CD8-positive, alpha-beta memory T cell (primary cell): ENCODE data around the gene CENATAC. TPM values are rescaled to one million over a fixed set of nuclear protein-coding genes. Genes with fewer than 3 reads are reported as not detected.
A peak's percentile ranks its signal among the peaks of the same experiment; 100 is the strongest.
"Not testable (repeated sequence)": the region's sequence is repeated elsewhere in the genome, so short reads cannot be mapped to it uniquely, and the experiment has no call there.

Experiments
- CTCF ChIA-PET: fragments of 350-600 bp; sonication (Branson Sonifier 250); formaldehyde crosslinking; loops from one replicate; lab custom pipeline; 2021; ENCODE audit warnings: antibody characterized with exemption; lab: Charles Lee
- POLR2A ChIA-PET: fragments of 350-600 bp; sonication (Branson Sonifier 250); formaldehyde crosslinking; loops from one replicate; lab custom pipeline; 2021; ENCODE audit warnings: antibody characterized with exemption; lab: Charles Lee
- DNase-seq, 5 donors: peaks; one replicate each; pipeline versions ENCODE4 v3.0.0 to v3.0.0-alpha.2; 2020 to 2022; ENCODE audit warnings: mixed read lengths in 1 of 5
- H3K27ac ChIP-seq: one replicate; pipeline ENCODE4 v1.7.0; 2013; ENCODE audit warnings: low read depth, mild to moderate bottlenecking, low read length, moderate library complexity
- H3K27me3 ChIP-seq: 2 replicates; pipeline ENCODE4 v1.7.0; 2013; ENCODE audit warnings: low read length, mild to moderate bottlenecking; ENCODE audit not compliant: insufficient read depth, poor library complexity, severe bottlenecking
- H3K36me3 ChIP-seq: 2 replicates; pipeline ENCODE4 v1.7.0; 2013; ENCODE audit warnings: mild to moderate bottlenecking, low read length, moderate library complexity; ENCODE audit not compliant: insufficient read depth
- H3K4me1 ChIP-seq: 2 replicates; pipeline ENCODE4 v1.7.0; 2013; ENCODE audit warnings: mild to moderate bottlenecking, low read length, moderate library complexity; ENCODE audit not compliant: insufficient read depth
- H3K4me3 ChIP-seq: 2 replicates; pipeline ENCODE4 v1.7.0; 2013; ENCODE audit warnings: mild to moderate bottlenecking, low read length
- H3K9me3 ChIP-seq: 2 replicates; pipeline ENCODE4 v1.7.0; 2013; ENCODE audit warnings: mild to moderate bottlenecking, low read length
- H3K27ac Mint-ChIP-seq, 8 donors: one replicate each; pipeline ENCODE4 v1.8.0; 2020 to 2021; ENCODE audit warnings: mixed read lengths in 8 of 8, mild to moderate bottlenecking in 6 of 8, inconsistent platforms in 3 of 8, moderate library complexity in 3 of 8
- H3K27me3 Mint-ChIP-seq, 2 donors: one replicate each; pipeline ENCODE4 v1.8.0; 2020 to 2021; ENCODE audit warnings: mixed read lengths in 2 of 2, mild to moderate bottlenecking in 1 of 2, moderate library complexity in 1 of 2
- H3K36me3 Mint-ChIP-seq, 3 donors: one replicate each; pipeline ENCODE4 v1.8.0; 2020 to 2021; ENCODE audit warnings: mixed read lengths in 3 of 3, inconsistent platforms in 1 of 3, mild to moderate bottlenecking in 1 of 3
- H3K4me1 Mint-ChIP-seq, 3 donors: one replicate each; pipeline ENCODE4 v1.8.0; 2020 to 2021; ENCODE audit warnings: mixed read lengths in 3 of 3, inconsistent platforms in 1 of 3, mild to moderate bottlenecking in 1 of 3
- H3K4me3 Mint-ChIP-seq, 7 donors: one replicate each; pipeline ENCODE4 v1.8.0; 2020 to 2021; ENCODE audit warnings: mixed read lengths in 7 of 7, mild to moderate bottlenecking in 6 of 7, moderate library complexity in 4 of 7, inconsistent platforms in 2 of 7
- H3K9me3 Mint-ChIP-seq, 5 donors: one replicate each; pipeline ENCODE4 v1.8.0; 2020 to 2022; ENCODE audit warnings: mixed read lengths in 5 of 5, mild to moderate bottlenecking in 3 of 5, moderate library complexity in 2 of 5, inconsistent platforms in 1 of 5
- polyA plus RNA-seq: library from polyadenylated mRNA; unstranded; fragments of 300-500 nt; fragmentation: Illumina TruSeq; gene quantifications from one replicate; pipeline ENCODE4 v1.2.3, GENCODE V29; 2021
- total RNA-seq, 2 experiments: library from RNA; stranded (reverse); gene quantifications; one replicate each; pipeline ENCODE4 v1.2.3, GENCODE V29; 2021

The CENATAC gene
- total and polyA plus RNA-seq, 3 experiments from 2014 or later, result 10.1 to 34.6 (median 29.1) TPM

GRCh38 chr11:119055901-119056300 is 58.0 kb downstream of the CENATAC start:
- Mint-ChIP-seq H3K4me3 (peak overlapping the region; percentile 85 to 99 (median 94)), H3K4me1 (peaks cover 35 to 55% (median 46%) of the 10 kb centered on the region in 3 donors), H3K27ac (peak overlapping the region; percentile 76 to 97 (median 92)), H3K36me3 (peaks cover 10 to 62% (median 13%) of the 10 kb centered on the region in 3 donors), H3K9me3 (no peaks in the 10 kb centered on the region), H3K27me3 (no peaks in the 10 kb centered on the region)
- peak overlapping the region; percentile 67 for H3K4me3 ChIP-seq
- no peak for DNase-seq
- H3K9me3 ChIP-seq, result no peaks in the 10 kb centered on the region
- H3K36me3 ChIP-seq, result peaks cover 43% of the 10 kb centered on the region
- CTCF ChIA-PET, result interaction anchor here (0.6 to 5.3 kb wide), 9 partner anchors 11 to 760 kb away, joined by 3 to 23 read pairs (median 3); partner anchors contain the start of genes CENATAC, DPAGT1, RPS25 and TRAPPC4
- H3K27me3 ChIP-seq, result no peaks in the 10 kb centered on the region
- peaks cover 22% of the 10 kb centered on the region for H3K4me1 ChIP-seq
- POLR2A ChIA-PET, result interaction anchor here (0.6 to 3.1 kb wide), 5 partner anchors 11 to 39 kb away, joined by 3 to 30 read pairs (median 10); partner anchors contain the start of genes RPS25, SLC37A4, TRAPPC4 and VPS11
- H3K27ac ChIP-seq, result peak overlapping the region; percentile 82

- Histone ChIP-seq H3K4me3 (peak overlapping the region; percentile 67), H3K27me3 (no peaks in the 10 kb centered on the region), H3K27ac (peak overlapping the region; percentile 82), H3K4me1 (peaks cover 22% of the 10 kb centered on the region), H3K36me3 (peaks cover 37% of the 10 kb centered on the region), H3K9me3 (no peaks in the 10 kb centered on the region)
- peak; percentile 44 to 69 (median 56) for DNase-seq
- Mint-ChIP-seq H3K4me1 (peaks cover 35 to 50% (median 45%) of the 10 kb centered on the region in 3 donors), H3K27me3 (no peaks in the 10 kb centered on the region), H3K4me3 (peak overlapping the region; percentile 91 to 99 (median 95)), H3K36me3 (peaks cover 8 to 57% (median 10%) of the 10 kb centered on the region in 3 donors), H3K9me3 (no peaks in the 10 kb centered on the region), H3K27ac (peak overlapping the region; percentile 85 to 99 (median 98))
- POLR2A ChIA-PET, result interaction anchor here (0.6 to 3.1 kb wide), 6 partner anchors 11 to 42 kb away, joined by 3 to 30 read pairs (median 7); partner anchors contain the start of genes RPS25, TRAPPC4 and VPS11
- CTCF ChIA-PET, result interaction anchor here (1.1 to 5.3 kb wide), 7 partner anchors 10 to 761 kb away, joined by 3 to 23 read pairs (median 3); partner anchors contain the start of genes CENATAC, DPAGT1, RPS25 and TRAPPC4
Measured at GRCh38 chr11:119056421-119056999, 58.6 kb downstream of the CENATAC start.

- CTCF ChIA-PET, result interaction anchor here (1.1 to 5.3 kb wide), 6 partner anchors 10 to 112 kb away, joined by 3 to 23 read pairs (median 4); partner anchors contain the start of genes DPAGT1, RPS25, TRAPPC4 and VPS11
- POLR2A ChIA-PET, result interaction anchor here (0.6 to 3.1 kb wide), 7 partner anchors 10 to 43 kb away, joined by 3 to 30 read pairs (median 4); partner anchors contain the start of genes RPS25, TRAPPC4 and VPS11
- Histone ChIP-seq H3K27me3 (no peaks in the 10 kb centered on the region), H3K27ac (peak within 1 kb of the TSS; percentile 82), H3K4me3 (peak within 1 kb of the TSS; percentile 84), H3K9me3 (no peaks in the 10 kb centered on the region), H3K4me1 (peaks cover 22% of the 10 kb centered on the region), H3K36me3 (peaks cover 30% of the 10 kb centered on the region)
- Mint-ChIP-seq H3K27ac (peak within 1 kb of the TSS; percentile 85 to 99 (median 98)), H3K36me3 (peaks cover 5 to 52% (median 10%) of the 10 kb centered on the region in 3 donors), H3K27me3 (no peaks in the 10 kb centered on the region), H3K4me1 (peaks cover 35 to 43% (median 43%) of the 10 kb centered on the region in 3 donors), H3K9me3 (no peaks in the 10 kb centered on the region), H3K4me3 (peak within 1 kb of the TSS; percentile 91 to 99 (median 95))
- DNase-seq, result peak; percentile 98 to 99 (median 98)
Measured at GRCh38 chr11:119057000-119057769, 59.2 kb downstream of the CENATAC start, which contains the start of gene HYOU1. TSS of gene HYOU1 (minus strand) at chr11:119057205. CDS start at chr11:119056160, 1,045 bp downstream.

GRCh38 chr11:119059128-119059527 is 61.2 kb downstream of the CENATAC start:
- H3K27me3 Mint-ChIP-seq, H3K9me3 Mint-ChIP-seq, POLR2A ChIA-PET, H3K9me3 ChIP-seq, H3K27ac ChIP-seq, DNase-seq, CTCF ChIA-PET, H3K27me3 ChIP-seq, H3K27ac Mint-ChIP-seq, H3K4me3 ChIP-seq: not testable (repeated sequence)
- Histone ChIP-seq H3K36me3 (peaks cover 12% of the 10 kb centered on the region), H3K4me1 (peaks cover 22% of the 10 kb centered on the region)
- H3K4me1 Mint-ChIP-seq, result peaks cover 28 to 39% (median 29%) of the 10 kb centered on the region in 3 donors
- peaks cover 0 to 34% (median 2%) of the 10 kb centered on the region in 3 donors for H3K36me3 Mint-ChIP-seq
- peak overlapping the region in 1 of 7 donors; percentile 29 for H3K4me3 Mint-ChIP-seq

- H3K27ac Mint-ChIP-seq, result peak overlapping the region in 2 of 8 donors; percentile 56 to 73
- H3K9me3 ChIP-seq, result no peaks in the 10 kb centered on the region
- no peak overlapping the region for H3K4me3 ChIP-seq
- H3K36me3 ChIP-seq, result no peaks in the 10 kb centered on the region
- H3K27ac ChIP-seq, result no peak overlapping the region
- POLR2A ChIA-PET, result no interaction called here
- CTCF ChIA-PET, result interaction anchor here (2.0 kb wide), 1 partner anchor 24 kb away, joined by 8 read pairs; no protein-coding TSS in a partner anchor
- peaks cover 17% of the 10 kb centered on the region for H3K4me1 ChIP-seq
- no peaks in the 10 kb centered on the region for H3K9me3 Mint-ChIP-seq
- no peaks in the 10 kb centered on the region for H3K27me3 ChIP-seq
- H3K4me1 Mint-ChIP-seq, result peaks cover 20 to 38% (median 26%) of the 10 kb centered on the region in 3 donors
- H3K36me3 Mint-ChIP-seq, result peaks cover 0 to 14% (median 0%) of the 10 kb centered on the region in 3 donors
- no peak for DNase-seq
- H3K4me3 Mint-ChIP-seq, result peak overlapping the region in 1 of 7 donors; percentile 52
- H3K27me3 Mint-ChIP-seq, result no peaks in the 10 kb centered on the region
Measured at GRCh38 chr11:119061256-119061655, 63.3 kb downstream of the CENATAC start.

GRCh38 chr11:119062779-119063178 is 64.8 kb downstream of the CENATAC start:
- DNase-seq, result no peak
- peaks cover 0 to 13% (median 0%) of the 10 kb centered on the region in 3 donors for H3K36me3 Mint-ChIP-seq
- Histone ChIP-seq H3K4me3 (no peak overlapping the region), H3K27ac (no peak overlapping the region), H3K9me3 (no peaks in the 10 kb centered on the region), H3K4me1 (peaks cover 21% of the 10 kb centered on the region), H3K36me3 (no peaks in the 10 kb centered on the region), H3K27me3 (no peaks in the 10 kb centered on the region)
- H3K27me3 Mint-ChIP-seq, result no peaks in the 10 kb centered on the region
- no peaks in the 10 kb centered on the region for H3K9me3 Mint-ChIP-seq
- H3K4me1 Mint-ChIP-seq, result peaks cover 23 to 43% (median 32%) of the 10 kb centered on the region in 3 donors
- POLR2A ChIA-PET, result no interaction called here
- CTCF ChIA-PET, result interaction anchor here (1.2 to 2.0 kb wide), 3 partner anchors 23 to 53 kb away, joined by 4 to 8 read pairs (median 4); no protein-coding TSS in a partner anchor
- H3K4me3 Mint-ChIP-seq, result peak overlapping the region in 2 of 7 donors; percentile 16 to 66
- no peak overlapping the region for H3K27ac Mint-ChIP-seq

- ChIA-PET POLR2A (interaction anchor here (0.6 to 1.6 kb wide), 3 partner anchors 29 to 63 kb away, joined by 3 to 7 read pairs (median 4); partner anchors contain the start of gene DPAGT1), CTCF (interaction anchor here (1.0 to 3.1 kb wide), 4 partner anchors 9 to 131 kb away, joined by 3 to 23 read pairs (median 12); partner anchors contain the start of genes HMBS and HYOU1)
- Histone ChIP-seq H3K9me3 (no peaks in the 10 kb centered on the region), H3K27ac (no peak overlapping the region), H3K4me1 (peaks cover 28% of the 10 kb centered on the region), H3K4me3 (no peak overlapping the region), H3K36me3 (peaks cover 10% of the 10 kb centered on the region), H3K27me3 (no peaks in the 10 kb centered on the region)
- peak in 3 of 5 donors; percentile 34 to 61 (median 43) for DNase-seq
- H3K27ac Mint-ChIP-seq, result peak overlapping the region; percentile 60 to 100 (median 92)
- no peaks in the 10 kb centered on the region for H3K27me3 Mint-ChIP-seq
- peak overlapping the region in 5 of 7 donors; percentile 47 to 74 (median 55) for H3K4me3 Mint-ChIP-seq
- peaks cover 32 to 54% (median 42%) of the 10 kb centered on the region in 3 donors for H3K4me1 Mint-ChIP-seq
- no peaks in the 10 kb centered on the region for H3K9me3 Mint-ChIP-seq
- peaks cover 0 to 28% (median 5%) of the 10 kb centered on the region in 3 donors for H3K36me3 Mint-ChIP-seq
Measured at GRCh38 chr11:119065369-119065768, 67.4 kb downstream of the CENATAC start.
